D721Med (cell line): Measurements from ENCODE around the gene OSTF1.

Experiments
- DNase-seq: peaks from one replicate; pipeline ENCODE4 v3.0.0; 2011; ENCODE audit warnings: low spot score; ENCODE audit not compliant: insufficient read length
- FAIRE-seq: peaks from 2 replicates; lab custom pipeline; 2011; peaks lifted over from hg19 to GRCh38; lab: Jason Lieb, UNC
- CTCF ChIP-seq: IDR thresholded peaks from 2 replicates; pipeline ENCODE4 v1.5.1; 2012; ENCODE audit warnings: mild to moderate bottlenecking, control low read depth; ENCODE audit not compliant: insufficient read depth; ENCODE audit errors: missing control alignments

OSTF1 gene

GRCh38 chr9:75132244-75132643 lies 43.9 kb downstream of the OSTF1 start:
- no peak for FAIRE-seq
- no peak for DNase-seq
- no peak for TF ChIP-seq CTCF

GRCh38 chr9:75133396-75133795 lies 45.1 kb downstream of the OSTF1 start:
- FAIRE-seq (no peak), DNase-seq (no peak)
- TF ChIP-seq CTCF = no peak

- DNase-seq = no peak
- no peak for FAIRE-seq
- no peak for TF ChIP-seq CTCF
Measured at GRCh38 chr9:75134495-75134894, 46.2 kb downstream of the OSTF1 start.

- no peak for FAIRE-seq
- DNase-seq = no peak
- TF ChIP-seq CTCF = no peak
Measured at GRCh38 chr9:75138260-75139040, 50.1 kb downstream of the OSTF1 start.

GRCh38 chr9:75139201-75139600 lies 50.9 kb downstream of the OSTF1 start:
- DNase-seq = no peak
- TF ChIP-seq CTCF = no peak
- FAIRE-seq = no peak

- FAIRE-seq (no peak), DNase-seq (no peak)
- TF ChIP-seq CTCF = no peak
Measured at GRCh38 chr9:75140261-75140660, 51.9 kb downstream of the OSTF1 start.

- FAIRE-seq (no peak), DNase-seq (no peak)
- no peak for TF ChIP-seq CTCF
Measured at GRCh38 chr9:75142202-75142601, 53.9 kb downstream of the OSTF1 start.
